ENCODE data around the gene MRAP.

The MRAP gene

DNA sequence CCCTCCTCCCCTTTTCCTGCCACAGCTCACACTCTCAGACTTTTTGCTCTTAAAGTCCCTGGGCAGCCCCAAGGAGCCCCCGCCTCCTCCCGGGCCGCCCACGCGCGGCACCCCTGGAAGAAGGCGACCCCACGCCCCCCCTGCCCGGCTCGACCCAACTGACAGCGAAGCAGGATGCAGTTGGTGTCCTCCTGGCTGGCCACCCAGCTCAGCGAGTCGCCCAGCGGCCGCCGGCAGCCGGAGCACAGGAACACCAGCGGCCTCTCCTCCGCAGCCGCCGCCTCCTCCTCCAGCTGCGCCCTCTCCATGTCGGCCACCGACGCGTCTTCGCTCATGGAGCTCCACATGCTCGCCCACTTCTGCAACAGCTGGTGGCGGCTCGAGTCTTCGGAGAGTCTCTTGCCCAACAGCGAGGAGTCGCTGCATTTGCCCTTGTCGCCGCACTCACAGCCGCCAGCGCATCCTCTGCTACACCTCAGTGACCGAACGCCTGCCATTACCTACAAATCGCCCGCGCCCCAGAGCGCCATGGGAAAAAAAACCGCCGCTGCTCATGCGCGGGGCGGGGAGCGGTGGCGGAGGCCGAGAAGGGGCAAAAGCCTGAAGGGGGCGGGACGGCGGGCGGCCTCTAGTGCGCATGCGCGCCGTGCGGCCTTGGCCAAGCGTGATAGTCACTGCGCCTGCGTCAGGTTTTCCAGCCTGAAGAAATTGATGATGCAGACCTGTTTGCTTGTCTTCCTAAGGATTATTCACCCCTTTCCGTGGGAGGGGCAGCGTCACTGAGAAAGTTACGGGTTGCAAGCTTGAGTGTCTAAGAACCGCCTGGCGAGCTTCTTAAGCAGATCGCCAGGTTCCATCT, 19.9 kb upstream of the MRAP start, which contains the start of gene MIS18A:
Gene MIS18A, minus strand, starts transcription at position 532 of the 859 bp plus-strand sequence. Its CDS starts 35 bp downstream, at position 497.
- TF ChIP-seq, protein P1, sequence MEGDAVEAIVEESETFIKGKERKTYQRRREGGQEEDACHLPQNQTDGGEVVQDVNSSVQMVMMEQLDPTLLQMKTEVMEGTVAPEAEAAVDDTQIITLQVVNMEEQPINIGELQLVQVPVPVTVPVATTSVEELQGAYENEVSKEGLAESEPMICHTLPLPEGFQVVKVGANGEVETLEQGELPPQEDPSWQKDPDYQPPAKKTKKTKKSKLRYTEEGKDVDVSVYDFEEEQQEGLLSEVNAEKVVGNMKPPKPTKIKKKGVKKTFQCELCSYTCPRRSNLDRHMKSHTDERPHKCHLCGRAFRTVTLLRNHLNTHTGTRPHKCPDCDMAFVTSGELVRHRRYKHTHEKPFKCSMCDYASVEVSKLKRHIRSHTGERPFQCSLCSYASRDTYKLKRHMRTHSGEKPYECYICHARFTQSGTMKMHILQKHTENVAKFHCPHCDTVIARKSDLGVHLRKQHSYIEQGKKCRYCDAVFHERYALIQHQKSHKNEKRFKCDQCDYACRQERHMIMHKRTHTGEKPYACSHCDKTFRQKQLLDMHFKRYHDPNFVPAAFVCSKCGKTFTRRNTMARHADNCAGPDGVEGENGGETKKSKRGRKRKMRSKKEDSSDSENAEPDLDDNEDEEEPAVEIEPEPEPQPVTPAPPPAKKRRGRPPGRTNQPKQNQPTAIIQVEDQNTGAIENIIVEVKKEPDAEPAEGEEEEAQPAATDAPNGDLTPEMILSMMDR (IDR thresholded peaks at IDR 0.05; ENCODE audit: borderline replicate concordance, insufficient read depth, low read depth, low read length): no peak
- H3K4me3 ChIP-seq (ENCODE audit: low read depth, low read length): peak within 1 kb of the TSS; percentile 93

DNA sequence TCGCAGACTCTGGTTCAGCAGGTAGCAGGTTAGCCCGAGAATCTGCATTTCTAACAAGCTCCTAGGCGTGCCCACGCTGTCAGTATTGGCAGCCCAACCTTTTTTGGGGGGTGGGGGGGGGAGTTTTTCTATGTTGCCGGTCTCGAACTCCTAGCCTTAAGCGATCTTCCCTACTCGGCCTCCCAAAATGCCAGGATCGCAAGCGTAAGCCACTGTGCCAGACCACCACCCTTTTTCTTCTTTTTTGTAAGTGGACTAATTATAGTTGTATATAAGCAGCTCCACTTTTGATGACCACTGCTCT, 19.3 kb upstream of the MRAP start:
- H3K4me3 ChIP-seq (ENCODE audit: low read depth, low read length): peak overlapping the region; percentile 93
- TF ChIP-seq, protein P1 (IDR thresholded peaks at IDR 0.05; ENCODE audit: borderline replicate concordance, insufficient read depth, low read depth, low read length): no peak

DNA sequence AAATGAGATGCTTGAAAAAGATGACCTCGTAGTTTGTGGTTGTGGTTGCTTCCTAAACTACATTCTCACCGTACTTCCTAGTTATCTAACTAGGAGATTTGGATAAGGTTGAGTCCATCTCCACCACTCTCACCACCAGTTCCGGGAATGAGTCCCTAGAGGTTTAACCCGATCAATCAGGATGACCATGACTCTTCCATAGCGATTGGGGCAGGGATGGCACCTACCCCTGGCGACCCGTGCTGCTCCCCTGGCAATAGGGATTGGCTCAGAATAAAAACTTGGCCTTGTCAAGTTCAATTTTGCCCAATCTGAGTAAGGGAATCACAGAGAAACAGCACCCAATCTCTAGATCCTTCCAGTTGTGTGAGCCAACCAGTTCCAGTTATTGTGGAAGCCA, 17.1 kb upstream of the MRAP start:
- TF ChIP-seq, protein P1 (IDR thresholded peaks at IDR 0.05; ENCODE audit: borderline replicate concordance, insufficient read depth, low read depth, low read length): no peak
- no peak overlapping the region for H3K4me3 ChIP-seq (ENCODE audit: low read depth, low read length)

DNA sequence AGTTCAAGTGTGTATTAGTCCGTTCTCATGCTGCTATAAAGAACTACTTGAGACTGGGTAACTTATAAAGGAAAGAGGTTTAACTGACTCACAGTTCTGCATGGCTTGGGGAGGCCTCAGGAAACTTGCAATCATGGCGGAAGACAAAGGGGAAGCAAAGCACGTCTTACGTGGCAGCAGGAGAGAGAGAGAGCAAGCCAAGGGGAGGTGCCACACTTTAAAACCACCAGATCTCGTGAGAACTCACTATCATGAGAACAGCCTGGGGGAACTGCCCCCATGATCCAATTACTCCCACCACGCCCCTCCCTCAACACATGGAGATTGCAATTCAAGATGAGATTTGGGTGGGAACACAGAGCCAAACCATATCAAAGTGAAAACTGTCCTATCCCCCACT, 15.7 kb upstream of the MRAP start:
- no peak overlapping the region for H3K4me3 ChIP-seq (ENCODE audit: low read depth, low read length)
- TF ChIP-seq, protein P1 (IDR thresholded peaks at IDR 0.05; ENCODE audit: borderline replicate concordance, insufficient read depth, low read depth, low read length): no peak

DNA sequence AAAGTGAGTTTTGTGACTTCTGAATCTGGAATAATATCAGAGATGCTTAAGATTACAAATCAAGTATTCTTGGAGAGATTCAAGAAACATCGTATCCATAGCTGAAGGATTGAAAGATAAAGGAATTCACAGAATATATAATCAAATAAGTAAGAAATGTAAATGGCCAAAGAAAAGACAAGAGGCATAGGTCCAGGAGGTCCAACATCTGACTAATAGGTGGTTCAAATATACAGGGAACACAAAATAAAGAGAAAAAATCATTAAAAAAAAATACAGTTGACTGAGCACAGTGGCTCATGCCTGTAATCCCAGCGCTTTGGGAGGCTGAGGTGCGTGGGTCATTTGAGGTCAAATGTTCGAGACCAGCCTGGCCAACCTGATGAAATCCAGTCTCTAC, 13.2 kb upstream of the MRAP start:
- no peak overlapping the region for H3K4me3 ChIP-seq (ENCODE audit: low read depth, low read length)
- TF ChIP-seq, protein P1 (IDR thresholded peaks at IDR 0.05; ENCODE audit: borderline replicate concordance, insufficient read depth, low read depth, low read length): no peak

DNA sequence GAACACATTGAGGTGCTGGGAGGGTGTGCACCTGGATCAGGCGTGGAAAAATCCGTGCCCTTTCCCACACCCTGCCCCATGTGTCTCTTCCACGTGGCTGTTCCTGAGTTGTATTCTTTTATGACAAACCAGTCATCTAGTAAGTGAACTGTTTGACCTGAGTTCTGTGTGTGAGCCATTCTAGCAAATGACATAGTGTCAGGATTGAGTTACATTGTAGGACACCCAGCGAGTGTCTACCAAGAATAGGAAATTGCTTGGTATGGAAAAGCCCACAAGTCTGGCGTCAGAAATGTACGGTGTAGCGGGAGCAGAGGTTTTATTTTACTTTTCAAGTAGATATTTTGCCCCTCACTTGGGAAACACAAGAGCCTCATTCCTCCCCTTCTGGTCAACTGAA, 1.2 kb upstream of the MRAP start:
- H3K4me3 ChIP-seq (ENCODE audit: low read depth, low read length): no peak overlapping the region
- TF ChIP-seq, protein P1 (IDR thresholded peaks at IDR 0.05; ENCODE audit: borderline replicate concordance, insufficient read depth, low read depth, low read length): no peak

DNA sequence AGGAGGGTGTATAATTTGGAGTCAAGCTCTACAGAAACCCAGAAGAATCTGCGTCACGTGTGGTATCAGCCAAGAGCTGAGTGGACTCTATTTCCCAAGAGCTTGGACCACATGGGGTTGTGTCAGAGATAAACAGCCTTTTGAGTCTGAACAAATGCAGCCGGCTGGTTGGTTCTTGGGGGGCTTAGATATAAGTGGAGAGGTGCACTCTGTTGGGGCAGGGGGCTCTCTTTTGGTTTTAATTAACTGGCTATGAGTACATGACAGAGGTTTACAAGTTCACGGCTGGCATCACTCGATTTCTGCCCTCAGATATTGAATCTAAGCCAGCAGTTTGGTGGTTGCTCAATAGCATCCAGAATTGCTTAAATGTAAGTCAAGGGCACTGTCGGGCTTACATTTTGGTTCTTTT, 501 bp upstream of the MRAP start:
- TF ChIP-seq, protein P1 (IDR thresholded peaks at IDR 0.05; ENCODE audit: borderline replicate concordance, insufficient read depth, low read depth, low read length): no peak
- no peak overlapping the region for H3K4me3 ChIP-seq (ENCODE audit: low read depth, low read length)
